Measurements from ENCODE around the gene HBB.
"Not testable (repeated sequence)": the region's sequence is repeated elsewhere in the genome, so short reads cannot be mapped to it uniquely, and the experiment has no call there.

Gene HBB

GRCh38 chr11:5252192-5252918 lies 25.5 kb upstream of the HBB start:
- no peak overlapping the region for H3K4me3 ChIP-seq (ENCODE audit: low read depth, low read length)
- no peak for DNase-seq (ENCODE audit: low read depth)
- no peak for TF ChIP-seq CTCF (conservative IDR thresholded peaks at IDR 0.05; ENCODE audit: low read depth, low read length)

- no peak for TF ChIP-seq CTCF (conservative IDR thresholded peaks at IDR 0.05; ENCODE audit: low read depth, low read length)
- H3K4me3 ChIP-seq (ENCODE audit: low read depth, low read length): no peak overlapping the region
- no peak for DNase-seq (ENCODE audit: low read depth)
Observed at GRCh38 chr11:5251746-5252145, 24.9 kb upstream of the HBB start.

- no peak for DNase-seq (ENCODE audit: low read depth)
- no peak for TF ChIP-seq CTCF (conservative IDR thresholded peaks at IDR 0.05; ENCODE audit: low read depth, low read length)
- no peak overlapping the region for H3K4me3 ChIP-seq (ENCODE audit: low read depth, low read length)
Observed at GRCh38 chr11:5250543-5251204, 23.8 kb upstream of the HBB start.

GRCh38 chr11:5249807-5250396 lies 23.0 kb upstream of the HBB start, which contains the start of gene HBG1:
Gene HBG1, minus strand, starts transcription at chr11:5249857. Its CDS starts 53 bp downstream, at chr11:5249804.
- not testable (repeated sequence) for H3K4me3 ChIP-seq (ENCODE audit: low read depth, low read length)
- DNase-seq (ENCODE audit: low read depth): peak; percentile 13

- not testable (repeated sequence) for H3K4me3 ChIP-seq (ENCODE audit: low read depth, low read length)
Observed at GRCh38 chr11:5248498-5248897, 21.6 kb upstream of the HBB start.

GRCh38 chr11:5247472-5248192 lies 20.8 kb upstream of the HBB start:
- H3K4me3 ChIP-seq (ENCODE audit: low read depth, low read length): no peak overlapping the region
- no peak for DNase-seq (ENCODE audit: low read depth)
- no peak for TF ChIP-seq CTCF (conservative IDR thresholded peaks at IDR 0.05; ENCODE audit: low read depth, low read length)

More at GRCh38 chr11:5248498-5248897, 21.6 kb upstream of the HBB start:
- not testable (repeated sequence) for DNase-seq (ENCODE audit: low read depth)

- DNase-seq (ENCODE audit: low read depth): no peak
- TF ChIP-seq CTCF (conservative IDR thresholded peaks at IDR 0.05; ENCODE audit: low read depth, low read length): no peak
Observed at GRCh38 chr11:5246772-5247471, 20.1 kb upstream of the HBB start.

More at GRCh38 chr11:5246772-5247471, 20.1 kb upstream of the HBB start:
- H3K4me3 ChIP-seq (ENCODE audit: low read depth, low read length): no peak overlapping the region
